Measurements from ENCODE around the gene MECR. TPM values are rescaled to one million over a fixed set of nuclear protein-coding genes. Genes with fewer than 3 reads are reported as not detected.

Gene MECR
- total RNA-seq, 1 experiment from 2014 or later = 42.9 TPM

- Histone ChIP-seq H3K27me3 (ENCODE audit: insufficient read depth, low read length) (no peaks in the 10 kb centered on the region), H3K4me2 (ENCODE audit: low read length) (no peak overlapping the region), H2AFZ (ENCODE audit: low read depth, low read length, poor library complexity, severe bottlenecking) (no peak overlapping the region), H3K4me1 (ENCODE audit: control insufficient read depth in 1 of 2, insufficient read depth in 2 of 2, low read length in 2 of 2) (peaks cover 0 to 5% of the 10 kb centered on the region in 2 experiments; a peak in 1 of 4 replicates), H3K79me2 (ENCODE audit: insufficient read depth, low read length) (peaks cover 12% of the 10 kb centered on the region; the same call in 1 of the 2 replicates), H3K4me3 (replicated peaks in 1 of 2; ENCODE audit: low read depth in 1 of 2, low read length in 2 of 2) (no peak overlapping the region), H3K9me3 (ENCODE audit: control insufficient read depth in 1 of 2, insufficient read depth in 1 of 2, low read depth in 1 of 2, low read length in 2 of 2) (no peaks in the 10 kb centered on the region), H3K9me2 (ENCODE audit: insufficient read depth) (no peaks in the 10 kb centered on the region), H3K9ac (ENCODE audit: low read length) (no peak overlapping the region), H4K20me1 (ENCODE audit: insufficient read depth) (no peaks in the 10 kb centered on the region), H3K27ac (ENCODE audit: low read depth, low read length) (no peak overlapping the region), H3K36me3 (ENCODE audit: control insufficient read depth in 1 of 2, insufficient read depth in 2 of 2, low read length in 2 of 2) (no peaks in the 10 kb centered on the region)
- ChIA-PET POLR2A (no interaction called here), CTCF (no interaction called here), RAD21 (ENCODE audit: low non-redundant PET in 1 of 2, low total read pairs in 2 of 2, uncharacterized antibody in 2 of 2, unreplicated experiment in 2 of 2) (no interaction called here)
- no peak for TF ChIP-seq ZBTB33 (IDR thresholded peaks at IDR 0.05; ENCODE audit: extremely low read depth, insufficient replicate concordance, low read length)
- TF ChIP-seq POLR2AphosphoS5 (IDR thresholded peaks at IDR 0.05; ENCODE audit: low read depth, low read length) = no peak
- TF ChIP-seq SIN3A (IDR thresholded peaks at IDR 0.05; ENCODE audit: low read depth) = no peak
- no peak for TF ChIP-seq ZFX (IDR thresholded peaks at IDR 0.05)
- intact Hi-C loops (cut with micrococcal nuclease) = loop anchor here (5.0 to 10.0 kb wide), 2 partner anchors 97 to 170 kb away; no protein-coding TSS in a partner anchor
- DNase-seq (ENCODE audit: low read depth, low spot score) (no peak), ATAC-seq (no peak)
- BruUV-seq (replicated peaks) = no TSS peak
These were observed 17.0 kb upstream of the MECR start for GRCh38 chr1:29247571-29248273.

GRCh38 chr1:29247044-29247443 is 16.3 kb upstream of the MECR start:
- no peak overlapping the region for H3K4me3 ChIP-seq (replicated peaks in 1 of 2; ENCODE audit: low read depth in 1 of 2, low read length in 2 of 2)
- H3K27me3 ChIP-seq (ENCODE audit: insufficient read depth, low read length) = no peaks in the 10 kb centered on the region
- peaks cover 12% of the 10 kb centered on the region; the same call in 1 of the 2 replicates for H3K79me2 ChIP-seq (ENCODE audit: insufficient read depth, low read length)
- no peak overlapping the region for H2AFZ ChIP-seq (ENCODE audit: low read depth, low read length, poor library complexity, severe bottlenecking)
- no peaks in the 10 kb centered on the region for H3K9me3 ChIP-seq (ENCODE audit: control insufficient read depth in 1 of 2, insufficient read depth in 1 of 2, low read depth in 1 of 2, low read length in 2 of 2)
- H3K4me2 ChIP-seq (ENCODE audit: low read length) = no peak overlapping the region
- ChIA-PET POLR2A (no interaction called here), RAD21 (ENCODE audit: low non-redundant PET in 1 of 2, low total read pairs in 2 of 2, uncharacterized antibody in 2 of 2, unreplicated experiment in 2 of 2) (no interaction called here), CTCF (no interaction called here)
- H3K27ac ChIP-seq (ENCODE audit: low read depth, low read length) = no peak overlapping the region
- no peaks in the 10 kb centered on the region for H3K36me3 ChIP-seq (ENCODE audit: control insufficient read depth in 1 of 2, insufficient read depth in 2 of 2, low read length in 2 of 2)
- ATAC-seq (no peak), DNase-seq (ENCODE audit: low read depth, low spot score) (no peak)
- H3K4me1 ChIP-seq (ENCODE audit: control insufficient read depth in 1 of 2, insufficient read depth in 2 of 2, low read length in 2 of 2) = peaks cover 0 to 5% of the 10 kb centered on the region in 2 experiments; a peak in 1 of 4 replicates
- no peak overlapping the region for H3K9ac ChIP-seq (ENCODE audit: low read length)
- intact Hi-C loops (cut with micrococcal nuclease) = loop anchor here (5.0 to 10.0 kb wide), 2 partner anchors 98 to 170 kb away; no protein-coding TSS in a partner anchor
- no TSS peak for BruUV-seq (replicated peaks)
- no peaks in the 10 kb centered on the region for H3K9me2 ChIP-seq (ENCODE audit: insufficient read depth)
- H4K20me1 ChIP-seq (ENCODE audit: insufficient read depth) = no peaks in the 10 kb centered on the region
- TF ChIP-seq CEBPB (IDR thresholded peaks at IDR 0.05; ENCODE audit: low read depth) (no peak), POLR2AphosphoS5 (IDR thresholded peaks at IDR 0.05; ENCODE audit: low read depth, low read length) (no peak), ELF1 (IDR thresholded peaks at IDR 0.05; ENCODE audit: borderline replicate concordance, low read depth) (no peak), EZH2phosphoT487 (IDR thresholded peaks at IDR 0.05; ENCODE audit: borderline replicate concordance) (no peak), FOSL1 (IDR thresholded peaks at IDR 0.05; ENCODE audit: low read depth) (no peak), ZBTB33 (IDR thresholded peaks at IDR 0.05; ENCODE audit: extremely low read depth, insufficient replicate concordance, low read length) (no peak), ZFX (IDR thresholded peaks at IDR 0.05) (no peak), CTCF (IDR thresholded peaks at IDR 0.05 in 2 of 3, conservative IDR thresholded peaks at IDR 0.05 in 1 of 3; ENCODE audit: borderline replicate concordance in 1 of 3, insufficient read depth in 1 of 3, low read depth in 2 of 3, low read length in 2 of 3) (no peak), ZNF274 (IDR thresholded peaks at IDR 0.05; ENCODE audit: low read depth, low read length) (no peak), SRF (IDR thresholded peaks at IDR 0.05; ENCODE audit: low read depth) (no peak), SIN3A (IDR thresholded peaks at IDR 0.05; ENCODE audit: low read depth) (no peak), EGR1 (IDR thresholded peaks at IDR 0.05; ENCODE audit: low read depth) (no peak)
